HepG2 (cell line): Measurements from ENCODE around the gene LRRC45. TPM values are rescaled to one million over a fixed set of nuclear protein-coding genes. Genes with fewer than 3 reads are reported as not detected.

Source experiments
- FIP1L1 ChIP-seq: fragments of 200-400 bp; formaldehyde crosslinking; IDR thresholded peaks from 2 replicates; pipeline ENCODE4 v1.6.1; 2018; ENCODE audit warnings: low read depth, mild to moderate bottlenecking, low read length, moderate library complexity, borderline replicate concordance; ENCODE audit not compliant: insufficient read depth
- FOSL1 ChIP-seq: sonication (generic); formaldehyde crosslinking; IDR thresholded peaks from 2 replicates; pipeline ENCODE4 v1.9.0; 2021; ENCODE audit warnings: missing genetic modification reagents, borderline replicate concordance
- HNRNPL ChIP-seq: fragments of 200-400 bp; formaldehyde crosslinking; IDR thresholded peaks from 2 replicates; pipeline ENCODE4 v1.6.1; 2017; ENCODE audit warnings: mild to moderate bottlenecking, low read depth, low read length
- MXI1 ChIP-seq: IDR thresholded peaks from 3 replicates; pipeline ENCODE4 v1.6.1; 2012; ENCODE audit warnings: low read depth, low read length, inconsistent platforms, borderline replicate concordance
- MYNN ChIP-seq: sonication (generic); formaldehyde crosslinking; IDR thresholded peaks from 2 replicates; pipeline ENCODE4 v1.4.0; 2020; ENCODE audit warnings: mild to moderate bottlenecking, low read depth, missing genetic modification reagents
- PCBP1 ChIP-seq: fragments of 200-400 bp; formaldehyde crosslinking; IDR thresholded peaks from 2 replicates; pipeline ENCODE4 v1.6.1; 2017; ENCODE audit warnings: mild to moderate bottlenecking, low read depth, low read length, borderline replicate concordance
- SP4 ChIP-seq: sonication (generic); formaldehyde crosslinking; IDR thresholded peaks from 2 replicates; pipeline ENCODE4 v1.8.1; 2023; ENCODE audit warnings: mild to moderate bottlenecking, missing genetic modification reagents
- SRSF4 ChIP-seq: fragments of 200-400 bp; formaldehyde crosslinking; IDR thresholded peaks from one replicate; pipeline ENCODE4 v1.6.1; 2018; ENCODE audit warnings: mild to moderate bottlenecking, low read depth, low read length, moderate library complexity; ENCODE audit not compliant: poor library complexity, severe bottlenecking
- ZBTB49 ChIP-seq: sonication (generic); formaldehyde crosslinking; IDR thresholded peaks from 2 replicates; pipeline ENCODE4 v1.4.0; 2020; ENCODE audit warnings: missing genetic modification reagents, borderline replicate concordance
- ZNF484 ChIP-seq: sonication (generic); formaldehyde crosslinking; IDR thresholded peaks from 2 replicates; pipeline ENCODE4 v1.5.1; 2020; ENCODE audit warnings: mild to moderate bottlenecking, low read depth, missing genetic modification reagents, borderline replicate concordance
- polyA plus RNA-seq, 8 experiments: library from polyadenylated mRNA; depleted of rRNA in 3 of 8; stranded (reverse) in 7 of 8; unstranded in 1 of 8; fragments of >200 nt; fragmentation: Illumina TruSeq in 4 of 8; extraction: Trizol in 4 of 8; gene quantifications; 2 replicates each; pipeline versions ENCODE4 v1.2.1 to v1.2.3, GENCODE V29; 2011 to 2016; ENCODE audit warnings: low read depth in 4 of 8, missing spikeins in 1 of 8, mixed read lengths in 1 of 8; ENCODE audit not compliant: insufficient read depth in 1 of 8
- total RNA-seq, 5 experiments: library from RNA; depleted of rRNA; stranded (reverse); fragments of >200 nt; fragmentation: Illumina TruSeq; extraction: Trizol; gene quantifications; 2 replicates each; pipeline ENCODE4 v1.2.3, GENCODE V29; 2016; ENCODE audit warnings: low read depth in 1 of 5
- TF ChIP-seq, protein P1 (sequence below): sonication (generic); formaldehyde crosslinking; IDR thresholded peaks from 2 replicates; pipeline ENCODE4 v1.5.1; 2020; ENCODE audit warnings: missing genetic modification reagents, mild to moderate bottlenecking, borderline replicate concordance

LRRC45 gene
- total and polyA plus RNA-seq, 2 of the 13 experiments (the other 11 are each of a cell fraction or from before 2014, with no cell fraction given) = 11.6 to 48.1 TPM

GRCh38 chr17:82011617-82012187 is 11.4 kb upstream of the LRRC45 start (continued):
- TF ChIP-seq ZBTB49 (CRISPR knock-in tag) (no peak), MYNN (CRISPR knock-in tag) (no peak), HNRNPL (peak; percentile 69; the same call in 1 of the 2 replicates), PCBP1 (0 out of 2 replicates have a peak, but pooled peaks have one; percentile 1), FIP1L1 (0 out of 2 replicates have a peak, but pooled peaks have one; percentile 17), ZNF484 (CRISPR knock-in tag) (no peak), SRSF4 (peak; percentile 10), SP4 (CRISPR knock-in tag) (peak; percentile 18; the same call in 1 of the 2 replicates), FOSL1 (CRISPR knock-in tag) (0 out of 2 replicates have a peak, but pooled peaks have one; percentile 11), MXI1 (no peak)
- TF ChIP-seq, protein P1, sequence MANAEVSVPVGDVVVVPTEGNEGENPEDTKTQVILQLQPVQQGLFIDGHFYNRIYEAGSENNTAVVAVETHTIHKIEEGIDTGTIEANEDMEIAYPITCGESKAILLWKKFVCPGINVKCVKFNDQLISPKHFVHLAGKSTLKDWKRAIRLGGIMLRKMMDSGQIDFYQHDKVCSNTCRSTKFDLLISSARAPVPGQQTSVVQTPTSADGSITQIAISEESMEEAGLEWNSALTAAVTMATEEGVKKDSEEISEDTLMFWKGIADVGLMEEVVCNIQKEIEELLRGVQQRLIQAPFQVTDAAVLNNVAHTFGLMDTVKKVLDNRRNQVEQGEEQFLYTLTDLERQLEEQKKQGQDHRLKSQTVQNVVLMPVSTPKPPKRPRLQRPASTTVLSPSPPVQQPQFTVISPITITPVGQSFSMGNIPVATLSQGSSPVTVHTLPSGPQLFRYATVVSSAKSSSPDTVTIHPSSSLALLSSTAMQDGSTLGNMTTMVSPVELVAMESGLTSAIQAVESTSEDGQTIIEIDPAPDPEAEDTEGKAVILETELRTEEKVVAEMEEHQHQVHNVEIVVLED (CRISPR knock-in tag) = no peak
